ENCODE measurements around the gene SRPX.

DNA sequence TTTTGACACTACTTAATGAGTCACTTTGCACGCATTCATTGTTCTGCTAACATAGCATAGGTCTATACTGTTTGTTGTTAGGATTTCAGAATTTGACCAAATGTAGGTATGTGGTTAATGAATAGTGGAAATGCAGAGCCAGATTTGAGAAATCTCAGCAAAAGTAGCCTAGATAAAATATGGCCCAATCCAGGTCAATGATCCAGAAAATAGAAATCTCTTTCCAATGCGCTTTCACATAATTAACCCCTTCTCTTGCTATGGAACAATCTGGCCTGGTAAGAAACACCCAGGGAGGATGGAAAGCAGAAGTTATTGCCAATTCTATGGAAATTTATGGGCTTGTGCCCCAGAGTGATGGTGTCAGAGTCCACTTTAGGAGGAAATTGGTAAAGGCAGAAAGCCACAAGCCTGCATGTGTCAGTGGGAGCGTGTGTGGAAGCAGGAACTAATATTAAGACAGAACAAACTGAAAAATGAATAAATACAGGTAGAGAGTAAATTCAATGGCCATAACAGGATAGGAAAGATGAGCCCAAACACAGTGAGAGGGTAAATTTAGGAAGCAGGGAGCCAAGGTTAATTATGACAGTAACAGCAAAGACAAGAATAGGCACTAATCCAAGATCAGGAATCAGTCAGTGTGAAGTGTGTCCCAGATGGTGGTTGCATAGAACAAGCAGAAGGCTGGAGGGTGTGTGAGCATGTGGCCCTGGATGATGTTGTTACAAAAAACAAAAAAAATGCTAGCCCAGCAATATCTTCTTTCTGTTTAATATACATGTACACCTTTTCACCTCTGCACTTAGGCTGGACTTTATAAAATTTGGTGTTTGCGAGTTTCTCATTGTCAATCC lies 111.4 kb downstream of the SRPX start:
- TF ChIP-seq, protein P1, sequence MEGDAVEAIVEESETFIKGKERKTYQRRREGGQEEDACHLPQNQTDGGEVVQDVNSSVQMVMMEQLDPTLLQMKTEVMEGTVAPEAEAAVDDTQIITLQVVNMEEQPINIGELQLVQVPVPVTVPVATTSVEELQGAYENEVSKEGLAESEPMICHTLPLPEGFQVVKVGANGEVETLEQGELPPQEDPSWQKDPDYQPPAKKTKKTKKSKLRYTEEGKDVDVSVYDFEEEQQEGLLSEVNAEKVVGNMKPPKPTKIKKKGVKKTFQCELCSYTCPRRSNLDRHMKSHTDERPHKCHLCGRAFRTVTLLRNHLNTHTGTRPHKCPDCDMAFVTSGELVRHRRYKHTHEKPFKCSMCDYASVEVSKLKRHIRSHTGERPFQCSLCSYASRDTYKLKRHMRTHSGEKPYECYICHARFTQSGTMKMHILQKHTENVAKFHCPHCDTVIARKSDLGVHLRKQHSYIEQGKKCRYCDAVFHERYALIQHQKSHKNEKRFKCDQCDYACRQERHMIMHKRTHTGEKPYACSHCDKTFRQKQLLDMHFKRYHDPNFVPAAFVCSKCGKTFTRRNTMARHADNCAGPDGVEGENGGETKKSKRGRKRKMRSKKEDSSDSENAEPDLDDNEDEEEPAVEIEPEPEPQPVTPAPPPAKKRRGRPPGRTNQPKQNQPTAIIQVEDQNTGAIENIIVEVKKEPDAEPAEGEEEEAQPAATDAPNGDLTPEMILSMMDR (conservative IDR thresholded peaks at IDR 0.05) = no peak
- no peak for TF ChIP-seq ZFX (IDR thresholded peaks at IDR 0.05)
